Adrenal gland (tissue), 5 donors: ENCODE data around the gene CHD1.

Experiments used
- CTCF ChIP-seq, 6 experiments: fragments of 450-650 bp in 4 of 6; fragments of 200-600 bp in 2 of 6; sonication (generic) in 1 of 6; IDR thresholded peaks; 1 replicate in 5 of 6; 2 replicates in 1 of 6; pipeline versions ENCODE4 v1.5.1 to v1.8.0; 2016 to 2021; ENCODE audit warnings: antibody characterized with exemption in 6 of 6, mild to moderate bottlenecking in 2 of 6, moderate library complexity in 1 of 6
- POLR2A ChIP-seq, 2 donors: fragments of 450-650 bp; IDR thresholded peaks; one replicate each; pipeline ENCODE4 v1.6.1; 2017; ENCODE audit warnings: antibody characterized with exemption in 2 of 2, mild to moderate bottlenecking in 2 of 2, moderate library complexity in 1 of 2
- donor health status: DM: no; HTN: no; CAD: no.

GRCh38 chr5:98810206-98810605, 118.6 kb downstream of the CHD1 start:
- TF ChIP-seq POLR2A (IDR thresholded peaks at IDR 0.05) = no peak
- TF ChIP-seq CTCF (IDR thresholded peaks at IDR 0.05) = no peak
